IMR-90 (cell line): ENCODE data around the gene LIX1.

Source experiments
- FOS ChIP-seq: fragments of 150-350 bp; IDR thresholded peaks from 2 replicates; pipeline ENCODE4 v1.6.1; 2016; ENCODE audit warnings: low read depth, low read length
- RAD21 ChIP-seq: IDR thresholded peaks from 2 replicates; pipeline ENCODE4 v1.6.1; 2012; ENCODE audit warnings: low read length, improper control_type of control experiment
- TF ChIP-seq, protein P1 (sequence below): conservative IDR thresholded peaks from 2 replicates; pipeline ENCODE4 v1.5.1; 2012; ENCODE audit warnings: mild to moderate bottlenecking, low read depth, low read length, improper control_type of control experiment

DNA sequence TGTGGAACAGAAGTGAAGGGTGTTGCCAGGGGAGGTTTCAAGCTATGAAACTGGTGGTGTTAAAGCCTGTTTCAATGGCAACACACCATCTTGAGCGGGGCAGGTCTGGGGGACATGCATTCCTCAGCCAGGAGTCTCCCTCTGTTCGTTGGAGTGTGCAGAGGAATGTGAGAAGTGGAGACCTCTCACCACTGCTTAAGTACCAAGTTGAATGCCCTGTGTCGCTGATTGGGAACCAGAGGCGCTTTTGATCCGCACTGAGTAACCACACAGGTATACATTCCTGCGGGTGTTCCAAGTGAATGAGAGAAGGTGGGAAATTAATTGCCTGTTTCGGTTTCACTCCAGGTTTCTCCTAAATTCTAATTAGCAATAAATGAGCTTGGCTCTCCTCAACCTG, 99.4 kb downstream of the LIX1 start:
- TF ChIP-seq, protein P1, sequence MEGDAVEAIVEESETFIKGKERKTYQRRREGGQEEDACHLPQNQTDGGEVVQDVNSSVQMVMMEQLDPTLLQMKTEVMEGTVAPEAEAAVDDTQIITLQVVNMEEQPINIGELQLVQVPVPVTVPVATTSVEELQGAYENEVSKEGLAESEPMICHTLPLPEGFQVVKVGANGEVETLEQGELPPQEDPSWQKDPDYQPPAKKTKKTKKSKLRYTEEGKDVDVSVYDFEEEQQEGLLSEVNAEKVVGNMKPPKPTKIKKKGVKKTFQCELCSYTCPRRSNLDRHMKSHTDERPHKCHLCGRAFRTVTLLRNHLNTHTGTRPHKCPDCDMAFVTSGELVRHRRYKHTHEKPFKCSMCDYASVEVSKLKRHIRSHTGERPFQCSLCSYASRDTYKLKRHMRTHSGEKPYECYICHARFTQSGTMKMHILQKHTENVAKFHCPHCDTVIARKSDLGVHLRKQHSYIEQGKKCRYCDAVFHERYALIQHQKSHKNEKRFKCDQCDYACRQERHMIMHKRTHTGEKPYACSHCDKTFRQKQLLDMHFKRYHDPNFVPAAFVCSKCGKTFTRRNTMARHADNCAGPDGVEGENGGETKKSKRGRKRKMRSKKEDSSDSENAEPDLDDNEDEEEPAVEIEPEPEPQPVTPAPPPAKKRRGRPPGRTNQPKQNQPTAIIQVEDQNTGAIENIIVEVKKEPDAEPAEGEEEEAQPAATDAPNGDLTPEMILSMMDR, result no peak
- no peak for TF ChIP-seq FOS
- no peak for TF ChIP-seq RAD21
